ENCODE data around the gene BEND6.
A peak's percentile ranks its signal among the peaks of the same experiment; 100 is the strongest.

BEND6 gene

DNA sequence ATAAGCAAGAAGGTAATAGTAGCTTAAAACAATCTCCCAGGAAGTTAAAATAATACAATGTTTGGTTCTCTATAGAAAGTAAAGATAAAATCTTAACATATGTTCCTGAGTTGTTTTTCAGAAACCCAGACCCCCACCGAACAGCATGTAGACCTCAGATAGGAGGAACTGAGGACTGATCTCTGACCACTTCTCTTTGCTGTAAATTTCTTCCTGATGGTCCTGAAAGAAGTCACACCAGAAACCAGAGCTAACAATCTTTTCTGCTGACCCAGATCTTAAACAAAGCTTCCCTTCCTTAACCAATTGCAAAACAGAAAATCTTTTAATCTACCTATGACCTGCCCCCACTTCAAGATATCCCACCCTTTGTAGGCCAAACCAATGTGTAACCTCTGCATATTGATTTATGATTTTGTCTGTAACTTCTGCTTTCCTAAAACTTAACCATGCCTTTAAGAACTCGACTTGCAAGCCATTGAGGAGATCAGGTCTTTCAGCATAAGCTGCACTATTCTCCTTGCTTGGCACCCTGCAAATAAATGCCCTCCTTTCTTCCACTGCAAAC lies 21.9 kb upstream of the BEND6 start:
- Mint-ChIP-seq H3K27me3 (peaks cover 5% of the 10 kb centered on the region), H3K27ac (no peak overlapping the region), H3K9me3 (no peaks in the 10 kb centered on the region), H3K4me3 (no peak overlapping the region), H3K36me3 (no peaks in the 10 kb centered on the region), H3K4me1 (no peaks in the 10 kb centered on the region)

- Mint-ChIP-seq H3K27me3 (peaks cover 6% of the 10 kb centered on the region), H3K9me3 (no peaks in the 10 kb centered on the region), H3K36me3 (no peaks in the 10 kb centered on the region), H3K27ac (no peak overlapping the region), H3K4me3 (no peak overlapping the region), H3K4me1 (no peaks in the 10 kb centered on the region)
Observed at GRCh38 chr6:56933650-56934049, 21.3 kb upstream of the BEND6 start.

DNA sequence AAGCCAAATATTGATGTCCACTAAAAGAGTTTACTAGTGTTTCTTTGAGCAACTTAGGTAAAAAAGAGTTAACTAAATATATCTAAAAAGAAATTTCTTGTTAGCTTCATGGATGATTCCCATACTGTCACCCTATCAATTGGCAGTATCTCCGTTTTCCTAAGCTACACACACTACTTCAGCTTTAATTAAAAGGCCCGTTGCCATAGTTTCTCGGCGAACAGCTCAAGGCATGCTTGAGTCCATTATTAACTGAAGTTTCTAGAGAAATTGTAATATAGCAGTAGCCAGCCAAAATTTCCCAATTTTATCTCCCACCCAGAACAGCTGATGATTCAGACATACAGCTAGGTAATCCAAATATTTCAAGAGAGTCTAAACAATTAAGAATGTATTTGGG lies 20.0 kb upstream of the BEND6 start:
- no peaks in the 10 kb centered on the region for H3K9me3 Mint-ChIP-seq
- H3K4me1 Mint-ChIP-seq = no peaks in the 10 kb centered on the region
- no peak overlapping the region for H3K27ac Mint-ChIP-seq
- peaks cover 6% of the 10 kb centered on the region for H3K27me3 Mint-ChIP-seq
- no peaks in the 10 kb centered on the region for H3K36me3 Mint-ChIP-seq
- H3K4me3 Mint-ChIP-seq = no peak overlapping the region

DNA sequence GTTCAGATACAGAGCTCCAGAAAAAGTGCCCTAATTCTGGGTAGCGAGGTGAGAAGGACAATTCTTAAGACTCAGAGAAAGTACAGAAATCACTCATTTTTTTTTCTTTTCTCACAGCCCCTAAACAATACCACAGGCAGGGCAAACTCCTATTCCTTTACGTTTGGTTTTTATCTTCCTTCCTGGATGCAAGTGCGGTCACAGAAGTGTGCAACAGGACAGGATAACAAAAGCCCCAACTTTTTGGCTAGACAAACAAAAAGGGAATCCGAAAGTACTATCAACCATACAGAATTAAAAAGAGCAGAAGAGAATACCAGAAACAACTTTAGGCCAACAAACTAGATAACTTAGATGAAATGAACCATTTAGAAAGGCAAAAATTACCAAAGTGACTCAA lies 18.4 kb upstream of the BEND6 start:
- Mint-ChIP-seq H3K4me3 (no peak overlapping the region), H3K9me3 (peaks cover 6% of the 10 kb centered on the region), H3K27me3 (peaks cover 10% of the 10 kb centered on the region), H3K4me1 (no peaks in the 10 kb centered on the region), H3K36me3 (peaks cover 3% of the 10 kb centered on the region), H3K27ac (no peak overlapping the region)

- no peak overlapping the region for H3K4me3 Mint-ChIP-seq
- peaks cover 6% of the 10 kb centered on the region for H3K9me3 Mint-ChIP-seq
- peaks cover 9% of the 10 kb centered on the region for H3K27me3 Mint-ChIP-seq
- peaks cover 3% of the 10 kb centered on the region for H3K36me3 Mint-ChIP-seq
- H3K27ac Mint-ChIP-seq = no peak overlapping the region
- H3K4me1 Mint-ChIP-seq = no peaks in the 10 kb centered on the region
Observed at GRCh38 chr6:56938649-56939191, 16.2 kb upstream of the BEND6 start.

GRCh38 chr6:56940463-56940862 lies 14.4 kb upstream of the BEND6 start:
- Mint-ChIP-seq H3K27ac (no peak overlapping the region), H3K4me1 (no peaks in the 10 kb centered on the region), H3K9me3 (peaks cover 6% of the 10 kb centered on the region), H3K27me3 (peaks cover 10% of the 10 kb centered on the region), H3K36me3 (peaks cover 3% of the 10 kb centered on the region), H3K4me3 (no peak overlapping the region)

- Mint-ChIP-seq H3K36me3 (peaks cover 3% of the 10 kb centered on the region), H3K27me3 (peaks cover 10% of the 10 kb centered on the region)
Observed at GRCh38 chr6:56940977-56941376, 13.9 kb upstream of the BEND6 start.

GRCh38 chr6:56944661-56945060 lies 10.2 kb upstream of the BEND6 start:
- Mint-ChIP-seq H3K36me3 (peaks cover 3% of the 10 kb centered on the region), H3K27ac (no peak overlapping the region), H3K9me3 (peaks cover 6% of the 10 kb centered on the region), H3K27me3 (peaks cover 31% of the 10 kb centered on the region), H3K4me1 (no peaks in the 10 kb centered on the region), H3K4me3 (no peak overlapping the region)

More at GRCh38 chr6:56940977-56941376, 13.9 kb upstream of the BEND6 start:
- Mint-ChIP-seq H3K4me1 (no peaks in the 10 kb centered on the region), H3K27ac (no peak overlapping the region), H3K9me3 (peaks cover 6% of the 10 kb centered on the region), H3K4me3 (no peak overlapping the region)

- Mint-ChIP-seq H3K4me1 (no peaks in the 10 kb centered on the region), H3K4me3 (no peak overlapping the region), H3K27me3 (peaks cover 27% of the 10 kb centered on the region), H3K36me3 (no peaks in the 10 kb centered on the region), H3K9me3 (no peaks in the 10 kb centered on the region), H3K27ac (no peak overlapping the region)
Observed at GRCh38 chr6:56946368-56946767, 8.5 kb upstream of the BEND6 start.

DNA sequence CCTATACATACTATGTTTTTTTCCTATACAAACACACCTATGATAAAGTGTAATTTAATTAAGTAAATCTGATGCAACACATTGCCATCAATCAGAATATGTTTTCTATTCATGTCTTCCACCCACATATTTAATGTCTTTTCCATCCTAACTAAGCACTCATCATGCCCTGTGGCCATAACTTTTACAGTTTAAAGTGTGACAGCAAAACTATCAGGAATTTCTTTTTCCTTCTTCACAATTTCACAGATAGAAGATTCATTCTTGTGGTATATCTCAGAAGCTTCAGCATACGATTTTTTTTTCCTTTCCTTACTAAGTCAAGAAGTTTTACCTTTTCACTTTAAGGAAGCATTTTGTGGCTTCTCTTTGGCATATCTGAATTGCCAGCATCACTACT lies 7.0 kb upstream of the BEND6 start:
- Mint-ChIP-seq H3K4me3 (no peak overlapping the region), H3K27me3 (peaks cover 34% of the 10 kb centered on the region), H3K9me3 (no peaks in the 10 kb centered on the region), H3K27ac (no peak overlapping the region), H3K4me1 (no peaks in the 10 kb centered on the region), H3K36me3 (no peaks in the 10 kb centered on the region)

DNA sequence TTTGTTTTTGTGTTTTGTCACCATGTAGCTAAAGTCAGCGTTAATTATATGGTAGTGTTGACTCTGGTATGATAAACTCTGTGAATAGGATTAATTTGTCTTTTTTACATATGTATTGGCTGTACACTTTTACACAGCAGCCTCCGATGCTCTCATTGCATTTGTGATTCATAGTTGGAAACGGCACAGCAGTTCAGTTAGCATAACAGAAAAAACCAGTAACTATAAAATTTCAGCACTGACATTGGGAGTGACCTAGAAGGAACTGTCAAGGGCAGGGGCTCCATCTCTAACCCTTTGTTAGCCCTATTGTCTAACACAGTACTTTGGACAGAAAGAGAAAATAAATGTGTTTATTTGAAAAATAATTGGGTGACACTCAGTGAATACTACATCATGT lies 5.6 kb upstream of the BEND6 start:
- peaks cover 45% of the 10 kb centered on the region for H3K27me3 Mint-ChIP-seq
- H3K9me3 Mint-ChIP-seq = no peaks in the 10 kb centered on the region
- H3K36me3 Mint-ChIP-seq = no peaks in the 10 kb centered on the region
- H3K4me1 Mint-ChIP-seq = peaks cover 9% of the 10 kb centered on the region
- H3K27ac Mint-ChIP-seq = no peak overlapping the region
- no peak overlapping the region for H3K4me3 Mint-ChIP-seq

- peaks cover 11% of the 10 kb centered on the region for H3K4me1 Mint-ChIP-seq
- H3K9me3 Mint-ChIP-seq = no peaks in the 10 kb centered on the region
- H3K27me3 Mint-ChIP-seq = peaks cover 44% of the 10 kb centered on the region
Observed at GRCh38 chr6:56949925-56950495, 4.9 kb upstream of the BEND6 start.

DNA sequence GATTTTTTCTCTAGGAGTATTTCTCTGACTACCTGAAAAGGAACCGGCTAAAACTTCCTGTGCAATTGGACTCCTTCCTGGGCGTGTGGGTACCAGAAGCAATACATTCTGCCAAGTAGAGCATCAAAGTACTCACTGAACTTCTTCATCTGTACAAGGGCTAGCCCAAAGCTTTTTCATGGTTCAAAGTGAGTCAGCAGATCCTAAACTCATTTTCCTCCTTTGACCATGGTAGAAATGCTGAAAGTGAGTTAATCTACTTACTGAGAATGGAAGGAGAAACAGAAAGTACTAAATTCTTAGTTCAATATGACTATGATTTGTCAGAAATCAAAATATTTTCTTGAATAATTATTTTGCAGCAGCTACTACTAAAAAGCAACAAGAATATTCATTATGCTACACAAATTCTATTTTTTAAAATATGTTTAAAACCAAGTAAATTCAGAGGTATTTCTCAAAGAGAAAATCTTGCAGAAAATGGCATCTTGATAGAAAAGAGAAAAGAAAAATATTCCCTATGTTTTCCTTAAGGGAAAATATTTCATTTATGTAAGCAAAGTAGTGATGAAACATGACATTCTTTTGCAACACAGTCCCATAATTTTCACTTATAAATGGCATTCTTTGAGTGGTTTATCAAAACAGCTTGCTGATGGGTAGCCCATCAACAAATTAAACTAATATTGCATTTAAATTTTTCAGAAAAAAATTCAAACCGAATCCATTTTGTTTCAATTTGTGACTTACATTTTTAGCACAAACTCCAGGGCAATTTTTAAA lies 3.7 kb upstream of the BEND6 start:
- Mint-ChIP-seq H3K4me3 (no peak overlapping the region), H3K27ac (no peak overlapping the region)

More at GRCh38 chr6:56949925-56950495, 4.9 kb upstream of the BEND6 start:
- H3K36me3 Mint-ChIP-seq = no peaks in the 10 kb centered on the region
- no peak overlapping the region for H3K4me3 Mint-ChIP-seq
- H3K27ac Mint-ChIP-seq = no peak overlapping the region

DNA sequence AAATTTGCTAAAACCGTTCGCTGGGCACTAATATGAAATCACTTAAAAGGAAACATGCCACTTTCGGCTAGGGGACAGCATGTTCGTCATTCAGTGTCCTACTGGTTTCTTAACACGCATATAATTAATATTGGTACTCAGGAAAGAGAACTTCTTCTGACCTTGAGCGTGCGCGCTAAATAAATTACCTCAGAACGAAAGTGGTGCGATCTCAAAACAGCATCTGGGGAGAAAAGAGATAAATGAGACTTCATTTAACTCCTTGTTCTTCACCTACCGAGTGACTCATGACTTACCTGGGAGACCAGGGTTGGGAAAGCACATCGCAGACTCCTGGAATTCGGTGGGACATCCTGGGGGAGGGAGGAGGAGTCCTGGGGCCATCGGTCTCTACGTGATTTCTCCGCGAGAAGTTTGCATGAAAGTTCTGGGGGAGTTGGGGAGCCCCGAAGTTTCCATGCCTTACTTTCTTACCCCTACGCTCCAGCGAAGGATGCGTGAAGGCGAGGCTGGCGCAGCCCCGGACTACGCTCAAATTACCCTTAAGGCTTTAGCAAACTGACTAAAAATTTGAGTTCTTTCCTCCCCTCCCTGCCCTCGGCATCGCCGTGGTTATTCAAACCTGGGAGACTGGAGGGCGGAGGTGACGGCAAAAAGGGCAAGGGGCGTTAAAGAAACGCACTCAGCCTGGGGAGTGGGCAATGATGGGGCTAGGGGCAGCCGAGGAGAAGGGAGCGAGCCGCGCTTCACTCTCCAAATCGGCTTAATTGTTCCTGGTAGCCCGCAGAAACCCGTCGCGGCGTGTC lies 1.1 kb upstream of the BEND6 start:
- peak overlapping the region; percentile 93 for H3K4me3 Mint-ChIP-seq

More for the DNA sequence above, 3.7 kb upstream of the BEND6 start:
- Mint-ChIP-seq H3K9me3 (no peaks in the 10 kb centered on the region), H3K36me3 (no peaks in the 10 kb centered on the region), H3K4me1 (peaks cover 17% of the 10 kb centered on the region), H3K27me3 (peaks cover 48% of the 10 kb centered on the region)

More for the DNA sequence above, 1.1 kb upstream of the BEND6 start:
- Mint-ChIP-seq H3K9me3 (no peaks in the 10 kb centered on the region), H3K36me3 (no peaks in the 10 kb centered on the region), H3K4me1 (peaks cover 17% of the 10 kb centered on the region), H3K27ac (peak overlapping the region; percentile 73), H3K27me3 (peaks cover 53% of the 10 kb centered on the region)
